Adrenal gland (tissue), 5 donors: ENCODE measurements around the gene SCAF11.

Source experiments
- CTCF ChIP-seq, 6 experiments: fragments of 450-650 bp in 4 of 6; fragments of 200-600 bp in 2 of 6; sonication (generic) in 1 of 6; IDR thresholded peaks; 1 replicate in 5 of 6; 2 replicates in 1 of 6; pipeline versions ENCODE4 v1.5.1 to v1.8.0; 2016 to 2021; ENCODE audit warnings: antibody characterized with exemption in 6 of 6, mild to moderate bottlenecking in 2 of 6, moderate library complexity in 1 of 6
- POLR2A ChIP-seq, 2 donors: fragments of 450-650 bp; IDR thresholded peaks; one replicate each; pipeline ENCODE4 v1.6.1; 2017; ENCODE audit warnings: antibody characterized with exemption in 2 of 2, mild to moderate bottlenecking in 2 of 2, moderate library complexity in 1 of 2
- donor health status: DM: no; HTN: no; CAD: no.

GRCh38 chr12:45989287-45989686 lies 1.1 kb downstream of the SCAF11 start:
- TF ChIP-seq POLR2A (IDR thresholded peaks at IDR 0.05) (no peak), CTCF (IDR thresholded peaks at IDR 0.05) (no peak)
